Inflammatory macrophage (primary cell): ENCODE data around the gene SPTSSA.
A peak's percentile ranks its signal among the peaks of the same experiment; 100 is the strongest.
"Not testable (repeated sequence)": the region's sequence is repeated elsewhere in the genome, so short reads cannot be mapped to it uniquely, and the experiment has no call there.

Experiments used
- DNase-seq, 2 donors: peaks; one replicate each; pipeline ENCODE4 v3.0.0-alpha.2; 2020 to 2022
- total RNA-seq, 18 experiments: gene quantifications; one replicate each; lab custom pipeline; 2026; ENCODE audit warnings: mixed read lengths in 6 of 18, inconsistent platforms in 2 of 18; lab: John Stamatoyannopoulos, UW

SPTSSA gene, protein sequence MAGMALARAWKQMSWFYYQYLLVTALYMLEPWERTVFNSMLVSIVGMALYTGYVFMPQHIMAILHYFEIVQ
- total RNA-seq = 5.0 to 40.2 (median 19.7) reads per million in 18 experiments

DNA sequence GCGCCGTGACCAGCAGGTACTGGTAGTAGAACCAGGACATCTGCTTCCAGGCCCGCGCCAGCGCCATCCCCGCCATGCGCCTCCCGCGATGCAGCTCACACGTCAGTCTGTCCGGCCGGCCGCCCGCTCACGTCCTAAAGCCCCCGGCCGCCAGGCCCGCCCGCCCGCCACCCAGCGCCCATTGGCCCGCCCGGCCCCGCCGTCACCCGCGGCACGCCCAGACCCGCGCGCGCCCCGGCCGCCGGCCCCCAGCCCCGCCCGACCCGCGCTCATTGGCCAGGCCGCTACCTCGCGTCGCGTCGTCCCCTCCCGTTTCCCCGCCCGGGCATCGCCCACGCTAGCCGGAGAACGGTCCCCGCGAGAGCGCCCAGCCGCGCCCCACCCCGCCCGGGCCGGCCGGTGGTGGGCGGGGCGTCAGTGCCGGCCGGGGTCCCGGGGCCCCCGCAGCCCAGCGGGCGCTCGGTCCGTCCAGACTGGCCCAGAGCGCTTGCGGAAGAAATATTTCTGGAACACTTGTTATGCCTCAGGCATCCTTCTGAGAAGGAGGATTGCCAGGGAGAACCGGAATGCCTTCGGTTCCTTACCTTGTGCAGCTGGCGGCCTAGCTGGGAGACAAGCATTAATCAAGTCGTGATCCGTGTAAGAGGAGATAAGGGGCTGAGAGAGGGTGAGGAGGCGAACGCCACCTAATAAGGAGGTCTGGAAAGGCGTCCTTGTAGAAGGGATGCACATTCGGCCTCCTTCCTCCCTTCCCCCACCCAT lies at the start of gene SPTSSA:
Gene SPTSSA (minus strand): TSS at position 109 of the 762 bp plus-strand sequence. CDS start 33 bp downstream, at position 76.
- peak; percentile 89 to 96 for DNase-seq

DNA sequence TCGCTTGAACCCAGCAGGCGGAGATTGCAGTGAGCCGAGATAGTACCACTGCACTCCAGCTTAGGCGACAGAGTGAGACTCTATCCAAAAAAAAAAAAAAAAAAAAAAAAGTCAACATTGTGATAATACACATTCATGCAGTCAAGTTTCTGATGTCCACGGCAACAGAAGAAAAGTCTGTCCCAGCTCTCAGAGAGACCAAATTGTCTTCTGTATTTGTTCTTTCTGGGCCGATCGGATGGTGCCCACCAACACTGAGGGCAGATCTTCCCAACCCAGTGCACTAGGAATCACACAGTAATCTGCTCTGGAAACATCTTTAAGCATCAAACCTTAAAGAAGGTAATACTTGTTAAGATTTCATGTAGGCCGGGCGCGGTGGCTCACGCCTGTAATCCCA lies 45.8 kb upstream of the SPTSSA start:
- DNase-seq = no peak

DNA sequence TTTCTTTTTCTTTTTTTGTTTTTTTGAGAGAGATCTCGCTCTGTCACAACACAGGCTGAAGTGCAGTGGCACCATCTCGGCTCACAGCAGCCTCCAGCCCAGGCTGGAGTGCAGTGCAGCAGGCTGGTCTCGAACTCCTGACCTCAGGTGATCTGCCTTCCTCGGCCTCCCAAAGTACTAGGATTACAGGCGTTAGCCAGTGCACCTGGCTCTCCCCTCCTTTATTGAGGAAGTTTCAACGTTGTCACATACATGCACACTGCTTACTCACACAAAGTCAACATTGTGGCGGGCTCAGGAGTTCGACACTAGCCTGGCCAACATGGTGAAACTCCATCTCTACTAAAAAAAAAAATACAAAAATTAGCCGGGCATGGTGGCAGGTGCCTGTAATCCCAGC lies 45.4 kb upstream of the SPTSSA start:
- DNase-seq = no peak

DNA sequence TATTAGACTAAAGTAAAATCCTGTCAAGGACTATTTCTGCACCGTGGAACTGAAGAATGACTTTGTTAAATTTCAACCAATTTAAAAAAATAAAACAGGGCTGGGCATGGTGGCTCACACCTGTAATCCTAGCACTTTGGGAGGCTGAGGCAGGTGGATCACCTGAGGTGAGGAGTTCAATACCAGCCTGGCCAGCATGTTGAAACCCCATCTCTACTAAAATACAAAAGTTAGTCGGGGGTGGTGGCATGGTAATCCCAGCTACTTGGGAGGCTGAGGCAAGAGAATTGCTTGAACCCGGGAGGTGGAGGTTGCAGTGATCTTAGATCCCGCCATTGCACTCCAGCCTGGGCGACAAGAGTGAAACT lies 43.1 kb upstream of the SPTSSA start:
- DNase-seq = not testable (repeated sequence)

DNA sequence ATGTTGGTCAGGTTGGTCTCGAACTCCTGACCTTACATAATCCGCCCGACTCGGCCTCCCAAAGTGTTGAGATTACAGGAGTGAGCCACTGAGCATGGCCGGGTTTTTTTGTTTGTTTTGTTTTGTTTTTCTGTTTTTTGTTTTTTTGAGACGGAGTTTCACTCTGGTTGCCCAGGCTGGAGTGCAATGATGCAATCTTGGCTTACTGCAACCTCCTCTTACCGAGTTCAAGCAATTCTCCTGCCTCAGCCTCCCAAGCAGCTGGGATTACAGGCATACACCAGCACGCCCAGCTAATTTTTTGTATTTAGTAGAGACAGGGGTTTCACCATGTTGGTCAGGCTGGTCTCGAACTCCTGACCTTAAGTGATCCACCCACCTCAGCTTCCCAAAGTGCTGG lies 42.0 kb upstream of the SPTSSA start:
- DNase-seq = not testable (repeated sequence)

DNA sequence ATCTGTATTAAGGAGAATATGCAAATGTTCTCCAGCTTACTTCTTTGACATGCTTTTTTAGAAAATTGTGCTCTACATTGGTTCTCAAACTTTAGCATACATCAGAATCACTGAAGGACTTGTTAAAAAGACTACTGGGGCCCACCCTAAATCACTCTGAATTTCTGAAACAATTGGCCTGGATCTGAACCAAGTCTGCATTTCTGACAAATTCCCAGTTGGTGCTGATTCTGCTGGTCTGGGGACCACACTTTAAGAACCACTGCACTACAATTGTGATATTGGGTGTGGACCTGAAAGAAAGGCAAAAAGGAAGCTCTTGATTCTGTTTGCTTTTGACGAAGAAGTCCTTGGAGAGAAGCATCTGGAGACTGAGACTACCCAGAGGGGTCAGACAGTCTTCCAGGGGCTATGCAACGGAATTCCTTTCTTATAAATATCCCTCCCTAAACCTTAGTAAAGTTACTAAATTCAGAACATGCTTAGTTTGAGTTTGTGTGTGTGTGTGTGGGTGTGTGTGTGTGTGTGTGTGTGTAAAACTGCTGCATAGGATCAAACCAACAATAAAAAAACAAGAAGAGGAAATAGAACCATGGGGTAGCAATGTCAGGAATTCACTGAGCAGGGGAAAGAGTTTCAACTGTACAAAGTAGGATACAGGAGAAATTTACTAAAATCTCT lies 40.6 kb upstream of the SPTSSA start:
- DNase-seq = no peak

DNA sequence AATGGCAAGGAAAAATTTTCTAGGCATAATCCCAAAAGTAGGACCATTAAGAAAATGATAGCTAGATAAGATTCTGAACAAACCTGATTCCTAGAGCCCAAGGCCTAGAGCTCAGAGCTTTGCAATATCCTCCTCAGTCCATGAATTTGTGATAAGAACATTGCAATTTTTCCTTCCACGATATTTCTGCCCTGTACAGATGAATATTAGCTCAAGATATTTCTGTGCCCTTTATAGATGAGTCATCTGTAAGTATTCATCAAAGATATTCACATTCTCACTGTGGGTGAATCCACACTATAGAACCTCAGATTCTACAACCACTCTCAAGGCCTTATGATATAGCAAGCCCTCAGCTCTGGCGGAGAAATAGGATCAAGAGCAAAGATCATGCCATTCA lies 40.0 kb upstream of the SPTSSA start:
- DNase-seq = no peak

DNA sequence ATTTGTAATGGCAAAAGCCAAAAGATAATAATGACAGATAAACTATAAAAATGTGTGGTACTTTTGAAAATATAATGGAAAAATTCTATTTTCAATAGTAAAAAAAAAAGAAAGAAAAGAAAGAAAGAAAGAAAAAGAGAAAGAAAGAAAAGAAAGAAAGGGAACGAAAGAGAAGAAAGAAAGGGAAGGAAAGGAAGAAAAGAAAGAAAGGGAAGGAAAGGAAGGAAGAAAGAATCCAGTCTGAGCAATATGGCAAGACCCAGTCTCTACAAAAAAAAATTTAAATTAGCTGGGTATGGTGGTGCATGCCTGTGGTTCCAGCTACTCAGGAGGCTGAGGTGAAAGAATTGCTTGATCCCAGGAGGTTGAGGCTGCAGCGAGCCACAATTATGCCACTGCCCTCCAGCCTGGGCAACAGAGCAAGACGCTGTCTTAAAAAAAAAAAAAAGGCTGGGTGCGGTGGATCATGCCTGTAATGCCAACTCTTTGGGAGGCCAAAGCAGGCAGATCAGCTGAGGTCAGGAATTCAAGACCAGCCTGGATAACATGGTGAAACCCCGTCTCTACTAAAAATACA lies 39.1 kb upstream of the SPTSSA start:
- DNase-seq = no peak

DNA sequence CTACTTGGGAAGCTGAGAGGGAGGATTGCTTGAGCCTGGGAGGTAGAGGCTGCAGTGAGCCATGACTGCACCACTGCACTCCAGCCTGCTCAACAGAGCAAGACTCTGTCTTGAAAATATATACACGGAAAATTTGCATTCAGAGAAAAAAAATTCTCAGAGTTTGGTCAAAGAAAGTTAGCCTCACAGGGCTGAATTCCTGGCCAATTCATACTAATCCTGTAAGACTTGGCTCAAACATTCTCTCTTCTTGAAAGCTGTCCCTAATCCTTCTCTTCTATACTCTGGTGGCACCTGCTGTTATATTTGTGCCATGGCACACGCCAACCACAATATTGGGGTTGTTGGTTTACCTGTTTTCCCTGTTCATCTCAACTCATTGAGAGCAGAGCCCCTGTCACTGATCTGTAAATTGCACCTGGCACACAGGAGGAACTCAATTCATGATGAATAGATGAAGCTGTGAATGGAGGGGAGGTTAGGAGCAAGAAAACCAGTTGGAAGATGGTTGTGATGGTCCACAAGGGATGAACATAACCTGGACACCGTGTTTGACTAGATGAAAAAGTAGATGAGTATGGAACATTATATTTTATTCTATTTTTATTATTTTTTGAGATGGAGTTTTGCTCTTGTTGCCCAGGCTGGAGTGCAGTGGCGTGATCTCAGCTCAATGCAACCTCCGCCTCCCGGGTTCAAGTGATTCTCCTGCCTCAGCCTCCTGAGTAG lies 36.8 kb upstream of the SPTSSA start:
- DNase-seq = peak; percentile 15 to 16

DNA sequence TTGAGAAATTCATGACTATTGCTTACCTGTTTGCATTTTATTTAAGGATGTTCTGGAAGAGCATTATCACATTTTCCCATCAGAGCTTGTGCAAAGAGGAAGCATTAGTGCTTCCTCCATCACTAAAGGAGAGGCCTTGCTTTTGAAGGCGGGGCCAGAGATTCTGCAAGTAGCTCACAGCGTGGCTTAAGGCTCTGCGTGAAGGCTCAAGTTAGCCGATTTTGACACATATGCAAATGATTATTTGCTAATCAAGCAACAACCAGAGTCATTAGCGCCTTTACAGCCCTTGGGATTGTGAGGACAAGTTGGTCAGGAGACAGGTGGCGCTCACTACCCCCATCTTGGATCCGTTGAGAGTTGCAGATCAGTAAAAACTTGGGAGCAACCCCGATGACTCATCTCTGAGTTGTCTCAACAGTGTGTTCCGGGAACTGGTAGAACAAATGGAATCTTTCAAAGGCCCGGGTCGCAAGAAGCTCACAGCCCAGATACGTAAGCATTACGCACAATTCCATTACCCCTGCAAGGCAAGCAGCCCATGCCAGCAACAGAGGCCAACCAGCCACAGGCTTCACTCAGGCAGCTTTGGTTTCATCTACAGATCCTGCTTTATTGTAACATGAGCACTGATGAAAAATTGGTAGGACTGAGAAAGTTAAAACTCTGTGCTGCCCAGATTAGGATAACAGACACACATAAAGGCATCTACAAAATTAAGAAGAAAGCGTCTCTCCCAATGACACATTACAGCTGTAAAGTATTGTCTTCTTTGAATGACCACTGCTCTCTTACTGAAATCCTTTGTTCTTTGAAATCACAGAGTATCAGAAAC lies 34.9 kb upstream of the SPTSSA start:
- DNase-seq = peak; percentile 52 to 53

DNA sequence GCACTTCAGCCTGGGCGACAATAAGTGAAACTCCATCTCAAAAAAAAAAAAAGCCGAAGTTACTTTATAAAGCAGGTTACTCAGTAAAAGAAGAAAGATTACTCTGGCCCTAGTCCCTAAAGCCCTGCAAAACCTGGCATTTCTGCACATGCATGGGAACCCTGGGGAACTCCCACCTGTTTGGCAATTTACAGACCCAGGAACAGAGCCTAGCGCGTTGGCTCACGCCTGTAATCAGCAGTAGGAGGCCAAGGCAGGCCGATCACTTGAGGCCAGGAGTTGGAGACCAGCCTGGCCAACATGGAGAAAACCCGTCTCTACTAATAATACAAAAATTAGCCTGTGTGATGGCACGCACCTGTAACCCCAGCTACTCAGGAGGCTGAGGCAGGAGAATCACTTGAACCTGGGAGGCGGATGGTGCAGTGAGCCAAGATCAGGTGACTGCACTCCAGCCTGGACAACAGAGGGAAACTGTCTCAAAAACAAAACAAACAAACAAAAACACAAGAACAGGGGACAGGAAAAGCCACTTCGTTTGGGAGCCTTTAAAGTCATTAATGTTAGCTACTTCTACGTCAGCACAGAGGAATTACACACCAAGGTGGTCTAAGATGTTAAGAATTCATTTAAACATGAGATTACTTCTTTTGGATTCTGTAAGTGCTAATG lies 34.1 kb upstream of the SPTSSA start:
- DNase-seq = no peak

DNA sequence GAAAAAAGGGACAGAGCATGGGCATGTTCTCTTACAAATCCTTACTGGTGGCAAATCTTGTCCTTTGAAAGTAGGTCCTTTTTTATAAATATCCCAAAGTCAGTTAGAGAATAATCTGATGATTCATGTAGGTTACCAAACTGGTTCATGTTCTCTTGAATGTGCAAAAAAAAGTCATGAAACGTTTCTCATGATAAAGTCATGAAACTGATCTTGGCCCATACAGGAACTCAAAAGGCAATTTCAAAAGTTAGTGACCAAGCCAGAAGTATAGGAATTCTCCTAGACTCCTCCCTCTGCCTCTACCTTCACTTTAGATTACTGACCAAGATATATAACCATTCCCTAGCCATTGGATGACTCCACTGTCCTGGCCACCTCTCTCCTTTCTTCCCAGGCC lies 27.3 kb upstream of the SPTSSA start:
- no peak for DNase-seq

DNA sequence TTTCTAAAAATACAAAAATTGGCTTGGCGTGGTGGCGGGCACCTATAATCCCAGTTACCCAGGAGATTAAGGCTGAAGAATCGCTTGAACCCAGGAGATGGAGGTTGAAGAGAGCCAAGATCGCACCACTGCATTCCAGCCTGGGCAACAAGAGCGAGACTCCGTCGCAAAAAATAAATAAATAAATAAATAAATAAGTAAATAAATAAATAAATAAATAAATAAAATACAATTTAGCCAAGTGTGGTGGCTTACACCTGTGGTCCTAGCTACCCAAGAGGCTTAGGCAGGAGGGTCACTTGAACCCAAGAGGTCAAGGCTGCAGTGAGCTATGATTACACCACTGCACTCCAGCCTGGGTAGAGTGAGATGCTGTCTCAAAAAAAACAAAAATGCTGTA lies 26.5 kb upstream of the SPTSSA start:
- DNase-seq = no peak

DNA sequence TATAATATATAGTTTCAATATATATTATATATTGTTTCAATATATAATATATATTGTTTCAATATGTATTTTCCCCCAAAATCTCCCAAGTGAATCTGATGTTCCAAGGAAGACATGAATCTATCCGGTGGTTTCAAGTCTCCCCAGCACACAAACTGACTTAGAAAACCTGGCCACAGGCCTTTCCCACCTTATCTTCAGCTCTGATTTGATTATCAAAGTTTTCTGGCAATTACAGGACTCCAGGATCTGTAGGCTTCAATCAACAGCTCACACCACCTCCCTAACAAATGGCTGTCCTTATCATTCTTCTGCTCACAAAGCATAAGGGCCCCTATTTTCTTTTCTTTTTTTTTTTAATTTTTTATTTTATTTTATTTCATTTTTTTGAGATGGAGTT lies 22.7 kb upstream of the SPTSSA start:
- no peak for DNase-seq

DNA sequence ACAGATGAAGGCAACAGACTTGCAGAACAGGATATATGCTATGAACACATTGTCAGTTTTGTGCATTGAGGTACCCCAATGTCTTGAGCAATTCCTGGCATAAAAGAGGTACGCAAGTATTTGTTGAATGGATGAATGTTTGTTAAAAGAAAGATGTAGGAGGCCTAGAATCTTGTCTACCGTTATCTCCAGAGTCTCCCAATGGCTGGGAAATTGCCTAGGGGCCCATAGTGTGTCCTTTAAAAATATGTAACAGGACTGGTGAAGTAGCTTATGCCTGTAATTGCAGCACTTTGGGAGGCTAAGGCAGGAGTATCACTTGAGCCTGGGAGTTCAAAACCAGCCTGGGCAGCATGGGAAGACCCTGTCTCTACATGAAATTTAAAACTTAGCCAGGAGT lies 20.4 kb upstream of the SPTSSA start:
- DNase-seq = no peak

DNA sequence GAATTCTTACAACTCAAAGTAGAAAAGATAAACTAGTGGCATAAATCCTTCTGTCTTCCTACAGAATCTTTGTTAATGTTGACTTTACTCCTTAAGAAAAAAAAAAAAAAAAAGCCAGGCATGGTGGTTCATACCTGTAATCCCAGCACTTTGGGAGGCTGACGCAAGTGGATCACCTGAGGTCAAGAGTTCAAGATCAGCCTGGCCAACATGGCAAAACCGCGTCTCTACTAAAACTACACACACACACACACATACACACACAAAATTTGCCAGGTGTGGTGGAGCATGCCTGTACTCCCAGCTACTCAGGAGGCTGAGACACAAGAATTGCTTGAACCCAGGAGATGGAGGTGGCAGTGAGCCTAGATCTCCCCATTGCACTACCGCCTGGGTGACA lies 17.7 kb upstream of the SPTSSA start:
- DNase-seq = no peak

DNA sequence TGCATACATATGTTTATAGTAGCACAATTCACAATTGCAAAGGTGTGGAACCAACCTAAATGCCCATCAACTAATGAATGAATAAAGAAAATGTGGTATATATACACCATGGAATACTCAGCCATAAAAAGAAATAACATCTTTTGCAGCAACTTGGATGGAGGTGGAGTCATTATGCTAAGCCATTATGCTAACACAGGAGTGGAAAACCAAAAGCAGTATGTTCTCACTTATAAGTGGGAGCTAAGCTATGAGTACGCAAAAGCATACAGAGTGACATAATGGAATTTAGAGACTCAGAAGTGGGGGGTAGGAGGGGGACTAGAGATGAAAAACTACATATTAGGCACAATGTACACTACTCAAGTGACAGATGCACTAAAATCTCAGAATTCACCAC lies 16.2 kb upstream of the SPTSSA start:
- no peak for DNase-seq

DNA sequence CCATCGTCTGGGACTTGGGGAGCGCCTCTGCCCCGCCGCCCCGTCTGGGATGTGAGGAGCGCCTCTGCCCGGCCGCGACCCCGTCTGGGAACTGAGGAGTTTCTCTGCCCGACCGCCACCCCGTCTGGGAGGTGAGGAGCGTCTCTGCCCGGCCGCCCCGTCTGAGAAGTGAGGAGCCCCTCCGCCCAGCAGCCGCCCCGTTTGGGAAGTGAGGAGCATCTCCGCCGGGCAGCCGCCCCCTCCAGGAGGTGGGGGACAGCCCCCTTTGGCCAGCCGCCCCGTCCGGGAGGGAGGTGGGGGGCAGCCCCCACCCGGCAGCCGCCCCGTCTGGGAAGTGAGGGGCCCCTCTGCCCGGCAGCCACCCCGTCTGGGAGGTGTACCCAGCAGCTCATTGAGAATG lies 14.0 kb upstream of the SPTSSA start:
- not testable (repeated sequence) for DNase-seq

DNA sequence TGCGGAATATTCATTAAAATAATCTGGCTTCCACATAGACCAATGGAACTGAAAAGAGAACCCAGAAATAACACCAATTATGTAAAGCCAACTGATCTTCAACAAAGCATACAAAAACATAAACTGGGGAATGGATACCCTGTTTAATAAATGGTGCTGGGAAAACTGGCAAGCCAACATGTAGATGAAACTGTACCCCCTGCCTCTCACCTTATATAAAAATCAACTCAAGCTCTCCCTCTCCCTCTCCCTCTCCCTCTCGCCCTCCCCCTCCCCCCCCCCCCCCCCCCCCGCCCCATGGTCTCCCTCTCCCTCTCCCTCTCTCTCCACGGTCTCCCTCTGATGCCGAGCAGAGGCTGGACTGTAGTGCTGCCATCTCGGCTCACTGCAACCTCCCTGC lies 13.1 kb upstream of the SPTSSA start:
- DNase-seq = no peak

DNA sequence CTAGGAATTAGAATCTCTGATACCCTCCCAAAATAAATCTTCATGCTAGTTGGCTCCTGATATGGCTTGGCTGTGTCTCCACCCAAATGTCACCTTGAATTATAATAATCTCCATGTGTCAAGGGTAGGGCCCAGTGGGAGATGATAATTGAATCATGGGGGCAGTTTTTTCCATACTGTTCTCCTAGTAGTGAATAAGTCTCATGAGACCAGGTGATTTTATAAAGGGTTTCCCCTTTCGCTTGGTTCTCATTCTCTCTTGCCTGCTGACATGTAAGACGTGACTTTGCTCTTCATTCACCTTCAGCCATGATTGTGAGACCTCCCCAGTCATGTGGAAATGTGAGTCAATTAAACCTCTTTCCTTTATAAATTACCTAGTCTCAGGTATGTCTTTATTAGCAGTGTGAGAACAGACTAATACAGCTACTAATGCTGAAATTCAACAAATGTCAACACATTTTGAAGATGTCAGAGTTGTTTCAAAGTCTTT lies 12.2 kb upstream of the SPTSSA start:
- no peak for DNase-seq

DNA sequence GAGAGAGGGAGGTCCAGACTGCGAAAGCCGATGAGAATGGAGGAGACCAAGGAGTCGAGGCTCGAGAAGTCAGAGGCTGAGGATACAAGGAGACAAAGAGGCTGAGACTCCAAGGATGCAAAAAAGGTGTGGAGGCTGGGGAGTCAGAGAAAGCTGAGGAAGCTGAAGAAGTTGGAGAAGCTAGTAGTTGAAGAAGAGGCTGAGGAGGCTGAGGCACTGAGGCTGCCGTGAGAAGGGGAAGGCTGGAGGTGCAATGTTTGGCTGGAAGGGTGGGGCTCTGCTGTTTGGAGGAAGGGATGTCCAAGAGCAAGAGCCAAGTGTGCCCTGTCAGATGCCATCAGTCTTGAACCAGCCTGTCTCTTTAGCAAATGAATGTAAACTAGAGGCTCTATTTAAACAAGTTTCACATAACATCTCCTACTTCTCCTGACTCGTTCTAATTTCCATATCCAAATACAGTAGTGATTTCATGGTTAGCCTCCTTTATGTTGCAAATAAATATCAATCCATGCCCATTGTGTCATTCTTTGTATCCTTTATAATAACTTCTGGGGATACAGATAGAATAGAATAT lies 10.8 kb upstream of the SPTSSA start:
- DNase-seq = no peak
